ENCODE measurements around the gene IER3. TPM values are rescaled to one million over a fixed set of nuclear protein-coding genes. Genes with fewer than 3 reads are reported as not detected.

IER3 gene
- total and polyA plus RNA-seq, 9 of the 15 experiments (the other 6 are each of a cell fraction or from before 2014, with no cell fraction given): 1.5 to 30.0 (median 11.5) TPM

DNA sequence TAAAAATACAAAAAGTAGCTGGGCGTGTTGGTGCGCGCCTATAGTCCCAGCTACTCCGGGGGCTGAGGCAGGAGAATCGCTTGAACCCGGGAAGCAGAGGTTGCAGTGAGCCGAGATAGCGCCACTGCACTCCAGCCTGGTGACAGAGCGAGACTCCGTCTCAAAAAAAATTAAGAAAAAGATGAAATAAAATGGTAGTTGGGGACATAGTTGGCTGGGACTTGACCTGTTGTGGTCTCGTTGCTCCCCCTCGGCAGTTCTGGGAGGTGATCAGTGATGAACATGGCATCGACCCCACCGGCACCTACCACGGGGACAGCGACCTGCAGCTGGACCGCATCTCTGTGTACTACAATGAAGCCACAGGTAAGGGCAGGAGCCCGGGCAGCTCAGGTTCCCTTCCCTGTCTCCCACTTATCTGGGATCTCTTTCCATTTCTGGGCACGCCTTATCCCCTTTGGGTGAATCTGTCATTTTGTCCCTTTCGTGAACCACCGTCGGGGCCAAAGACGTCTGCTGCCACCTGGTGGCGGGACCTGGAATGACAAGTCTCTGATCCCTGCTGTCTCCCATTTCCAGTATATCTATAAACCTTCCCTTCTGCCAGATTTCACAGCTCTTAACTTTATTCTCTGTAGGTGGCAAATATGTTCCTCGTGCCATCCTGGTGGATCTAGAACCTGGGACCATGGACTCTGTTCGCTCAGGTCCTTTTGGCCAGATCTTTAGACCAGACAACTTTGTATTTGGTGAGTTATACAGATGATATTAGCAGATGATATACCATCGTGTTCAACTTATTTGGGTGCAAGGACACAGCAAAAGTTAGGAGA lies 21.9 kb downstream of the IER3 start (continued):
- TF ChIP-seq, protein P1, sequence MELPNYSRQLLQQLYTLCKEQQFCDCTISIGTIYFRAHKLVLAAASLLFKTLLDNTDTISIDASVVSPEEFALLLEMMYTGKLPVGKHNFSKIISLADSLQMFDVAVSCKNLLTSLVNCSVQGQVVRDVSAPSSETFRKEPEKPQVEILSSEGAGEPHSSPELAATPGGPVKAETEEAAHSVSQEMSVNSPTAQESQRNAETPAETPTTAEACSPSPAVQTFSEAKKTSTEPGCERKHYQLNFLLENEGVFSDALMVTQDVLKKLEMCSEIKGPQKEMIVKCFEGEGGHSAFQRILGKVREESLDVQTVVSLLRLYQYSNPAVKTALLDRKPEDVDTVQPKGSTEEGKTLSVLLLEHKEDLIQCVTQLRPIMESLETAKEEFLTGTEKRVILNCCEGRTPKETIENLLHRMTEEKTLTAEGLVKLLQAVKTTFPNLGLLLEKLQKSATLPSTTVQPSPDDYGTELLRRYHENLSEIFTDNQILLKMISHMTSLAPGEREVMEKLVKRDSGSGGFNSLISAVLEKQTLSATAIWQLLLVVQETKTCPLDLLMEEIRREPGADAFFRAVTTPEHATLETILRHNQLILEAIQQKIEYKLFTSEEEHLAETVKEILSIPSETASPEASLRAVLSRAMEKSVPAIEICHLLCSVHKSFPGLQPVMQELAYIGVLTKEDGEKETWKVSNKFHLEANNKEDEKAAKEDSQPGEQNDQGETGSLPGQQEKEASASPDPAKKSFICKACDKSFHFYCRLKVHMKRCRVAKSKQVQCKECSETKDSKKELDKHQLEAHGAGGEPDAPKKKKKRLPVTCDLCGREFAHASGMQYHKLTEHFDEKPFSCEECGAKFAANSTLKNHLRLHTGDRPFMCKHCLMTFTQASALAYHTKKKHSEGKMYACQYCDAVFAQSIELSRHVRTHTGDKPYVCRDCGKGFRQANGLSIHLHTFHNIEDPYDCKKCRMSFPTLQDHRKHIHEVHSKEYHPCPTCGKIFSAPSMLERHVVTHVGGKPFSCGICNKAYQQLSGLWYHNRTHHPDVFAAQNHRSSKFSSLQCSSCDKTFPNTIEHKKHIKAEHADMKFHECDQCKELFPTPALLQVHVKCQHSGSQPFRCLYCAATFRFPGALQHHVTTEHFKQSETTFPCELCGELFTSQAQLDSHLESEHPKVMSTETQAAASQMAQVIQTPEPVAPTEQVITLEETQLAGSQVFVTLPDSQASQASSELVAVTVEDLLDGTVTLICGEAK (IDR thresholded peaks at IDR 0.05): 0 out of 2 replicates have a peak, but pooled peaks have one; percentile 17
- TF ChIP-seq, protein P1 (CRISPR knock-in tag; IDR thresholded peaks at IDR 0.05): no peak
- TF ChIP-seq TBL1XR1 (IDR thresholded peaks at IDR 0.05; ENCODE audit: low read length in 2 of 2) (peak in 1 of 2 experiments; percentile 62; a peak in 1 of 4 replicates), EP300 (IDR thresholded peaks at IDR 0.05; ENCODE audit: low read length) (peak; percentile 47), ARNT (IDR thresholded peaks at IDR 0.05) (peak in 1 of 2 experiments; percentile 31; a peak in 1 of 4 replicates), NCOA4 (IDR thresholded peaks at IDR 0.05; ENCODE audit: partially characterized antibody) (no peak), NFE2L1 (tag; IDR thresholded peaks at IDR 0.05; ENCODE audit: borderline replicate concordance, low read depth) (no peak), HLTF (IDR thresholded peaks at IDR 0.05) (0 out of 2 replicates have a peak, but pooled peaks have one; percentile 62), ETV5 (CRISPR knock-in tag; IDR thresholded peaks at IDR 0.05; ENCODE audit: low read depth) (peak; percentile 35; the same call in 1 of the 2 replicates), TEAD4 (IDR thresholded peaks at IDR 0.05; ENCODE audit: low read length) (no peak; the same call in 1 of the 2 replicates), TEAD4 (CRISPR knock-in tag; IDR thresholded peaks at IDR 0.05; ENCODE audit: borderline replicate concordance) (no peak), ZBED1 (IDR thresholded peaks at IDR 0.05) (peak; percentile 80), TEAD1 (CRISPR knock-in tag; IDR thresholded peaks at IDR 0.05) (0 out of 4 replicates have a peak, but pooled peaks of 1 of the 2 experiments have one; percentile 29), ZKSCAN1 (IDR thresholded peaks at IDR 0.05; ENCODE audit: low read depth, low read length) (no peak), TRIM28 (IDR thresholded peaks at IDR 0.05) (0 out of 2 replicates have a peak, but pooled peaks have one; percentile 43), MEF2D (tag; conservative IDR thresholded peaks at IDR 0.05; ENCODE audit: low read depth) (0 out of 2 replicates have a peak, but pooled peaks have one; percentile 31), ZNF717 (CRISPR knock-in tag; IDR thresholded peaks at IDR 0.05) (no peak)
- TF ChIP-seq, protein P2, sequence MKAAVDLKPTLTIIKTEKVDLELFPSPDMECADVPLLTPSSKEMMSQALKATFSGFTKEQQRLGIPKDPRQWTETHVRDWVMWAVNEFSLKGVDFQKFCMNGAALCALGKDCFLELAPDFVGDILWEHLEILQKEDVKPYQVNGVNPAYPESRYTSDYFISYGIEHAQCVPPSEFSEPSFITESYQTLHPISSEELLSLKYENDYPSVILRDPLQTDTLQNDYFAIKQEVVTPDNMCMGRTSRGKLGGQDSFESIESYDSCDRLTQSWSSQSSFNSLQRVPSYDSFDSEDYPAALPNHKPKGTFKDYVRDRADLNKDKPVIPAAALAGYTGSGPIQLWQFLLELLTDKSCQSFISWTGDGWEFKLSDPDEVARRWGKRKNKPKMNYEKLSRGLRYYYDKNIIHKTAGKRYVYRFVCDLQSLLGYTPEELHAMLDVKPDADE (conservative IDR thresholded peaks at IDR 0.05; ENCODE audit: control insufficient read depth, low read depth, low read length): peak; percentile 69
